Nephron progenitor cell (in vitro differentiated cells): ENCODE data around the gene PLEKHG2.

Source experiments
- DNase-seq: peaks from one replicate; pipeline ENCODE4 v3.0.0; 2021
- H3K27ac Mint-ChIP-seq: 2 replicates; pipeline ENCODE4 v1.8.0; 2021; ENCODE audit warnings: mild to moderate bottlenecking, moderate library complexity, mixed read lengths
- H3K27me3 Mint-ChIP-seq: 2 replicates; pipeline ENCODE4 v1.8.0; 2021; ENCODE audit warnings: mild to moderate bottlenecking, low read depth, mixed read lengths; ENCODE audit not compliant: poor library complexity
- H3K36me3 Mint-ChIP-seq: 2 replicates; pipeline ENCODE4 v1.8.0; 2021; ENCODE audit warnings: low read depth, mixed read lengths
- H3K4me1 Mint-ChIP-seq: 2 replicates; pipeline ENCODE4 v1.8.0; 2021; ENCODE audit warnings: mixed read lengths
- H3K4me3 Mint-ChIP-seq: 2 replicates; pipeline ENCODE4 v1.8.0; 2021; ENCODE audit warnings: mild to moderate bottlenecking, moderate library complexity, mixed read lengths
- H3K9me3 Mint-ChIP-seq: 2 replicates; pipeline ENCODE4 v1.8.0; 2021; ENCODE audit warnings: mild to moderate bottlenecking, moderate library complexity, mixed read lengths
- CTCF ChIP-seq: fragments of 200-600 bp; sonication (generic); IDR thresholded peaks from 2 replicates; pipeline ENCODE4 v1.5.0; 2021; ENCODE audit warnings: antibody characterized with exemption

The PLEKHG2 gene

GRCh38 chr19:39390751-39391437, 21.6 kb upstream of the PLEKHG2 start, which contains the start of the genes MED29 and PAF1:
Gene MED29, plus strand, starts transcription at chr19:39391378. Its CDS starts 45 bp downstream, at chr19:39391423.
Gene PAF1, minus strand, starts transcription at chr19:39391106. Its CDS starts 242 bp downstream, at chr19:39390864.
- TF ChIP-seq CTCF = no peak
- no peaks in the 10 kb centered on the region for H3K27me3 Mint-ChIP-seq
- H3K4me3 Mint-ChIP-seq = peak within 1 kb of the TSS; percentile 96
- H3K27ac Mint-ChIP-seq = peak within 1 kb of the TSS; percentile 100
- H3K36me3 Mint-ChIP-seq = peaks cover 42% of the 10 kb centered on the region
- H3K4me1 Mint-ChIP-seq = peaks cover 30% of the 10 kb centered on the region
- peak; percentile 90 for DNase-seq
- no peaks in the 10 kb centered on the region for H3K9me3 Mint-ChIP-seq

- DNase-seq = peak; percentile 92
- H3K4me3 Mint-ChIP-seq = no peak overlapping the region
- H3K4me1 Mint-ChIP-seq = peaks cover 40% of the 10 kb centered on the region
- H3K27ac Mint-ChIP-seq = peak overlapping the region; percentile 52
- TF ChIP-seq CTCF = peak; percentile 94
- H3K9me3 Mint-ChIP-seq = no peaks in the 10 kb centered on the region
- H3K27me3 Mint-ChIP-seq = no peaks in the 10 kb centered on the region
- H3K36me3 Mint-ChIP-seq = peaks cover 36% of the 10 kb centered on the region
These were observed 14.8 kb upstream of the PLEKHG2 start for GRCh38 chr19:39397360-39398296.

GRCh38 chr19:39398297-39398864, 14.1 kb upstream of the PLEKHG2 start:
- Mint-ChIP-seq H3K27me3 (no peaks in the 10 kb centered on the region), H3K9me3 (no peaks in the 10 kb centered on the region), H3K27ac (no peak overlapping the region), H3K4me3 (no peak overlapping the region), H3K36me3 (peaks cover 34% of the 10 kb centered on the region), H3K4me1 (peaks cover 42% of the 10 kb centered on the region)
- no peak for TF ChIP-seq CTCF
- no peak for DNase-seq

- no peak for TF ChIP-seq CTCF
- no peak for DNase-seq
- H3K27me3 Mint-ChIP-seq = no peaks in the 10 kb centered on the region
- H3K4me3 Mint-ChIP-seq = peak overlapping the region; percentile 28
- no peaks in the 10 kb centered on the region for H3K9me3 Mint-ChIP-seq
- H3K4me1 Mint-ChIP-seq = peaks cover 48% of the 10 kb centered on the region
- peak overlapping the region; percentile 85 for H3K27ac Mint-ChIP-seq
- peaks cover 27% of the 10 kb centered on the region for H3K36me3 Mint-ChIP-seq
These were observed 12.8 kb upstream of the PLEKHG2 start for GRCh38 chr19:39399668-39400050.

GRCh38 chr19:39400061-39400460, 12.4 kb upstream of the PLEKHG2 start:
- Mint-ChIP-seq H3K27ac (peak overlapping the region; percentile 85), H3K4me3 (no peak overlapping the region), H3K9me3 (no peaks in the 10 kb centered on the region), H3K27me3 (no peaks in the 10 kb centered on the region), H3K36me3 (peaks cover 24% of the 10 kb centered on the region), H3K4me1 (peaks cover 51% of the 10 kb centered on the region)
- no peak for DNase-seq
- no peak for TF ChIP-seq CTCF
